ENCODE data around the gene ANKRD52.
A peak's percentile ranks its signal among the peaks of the same experiment; 100 is the strongest.

DNA sequence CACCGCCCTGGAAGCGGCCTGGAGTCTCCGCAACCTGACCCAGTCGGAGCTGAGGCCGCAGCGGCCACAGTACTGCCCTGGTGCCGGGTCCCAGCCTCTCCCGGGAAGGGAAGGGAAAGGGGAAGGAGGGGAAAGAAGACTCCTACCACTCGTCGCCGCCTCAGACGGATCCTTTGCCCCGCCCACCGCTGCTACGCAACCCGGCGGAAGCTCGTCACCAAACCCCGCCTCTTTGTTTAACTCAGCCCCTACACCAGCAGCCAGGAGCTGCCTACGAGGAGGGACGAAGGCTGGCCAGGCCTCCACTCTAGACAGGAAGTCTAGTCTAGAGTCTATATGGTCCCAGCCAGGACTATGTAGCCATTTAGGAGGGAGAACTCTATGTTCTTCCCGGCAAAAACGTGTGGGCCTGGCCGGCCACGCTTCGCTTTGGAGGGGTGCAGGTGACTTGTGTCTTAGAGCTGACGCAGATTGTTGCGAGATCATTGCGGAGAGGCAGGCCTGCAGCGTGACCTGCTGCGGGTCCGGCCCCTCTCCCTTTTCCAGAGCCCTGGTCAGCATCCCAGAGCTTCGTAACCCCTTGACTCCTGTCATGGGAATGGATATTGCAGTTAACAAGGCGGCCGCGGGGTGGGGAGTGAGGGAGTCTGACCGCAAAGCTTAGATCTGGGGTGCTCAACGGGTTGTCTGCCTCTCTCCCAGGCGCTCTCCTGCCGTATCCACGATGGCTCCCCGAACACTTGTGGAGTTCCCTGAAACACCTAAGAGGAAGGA, 36.2 kb downstream of the ANKRD52 start, which contains the start of gene RNF41:
- TF ChIP-seq POLR2A (IDR thresholded peaks at IDR 0.05; ENCODE audit: low read depth, low read length), result peak; percentile 91
- TF ChIP-seq POLR2AphosphoS5 (IDR thresholded peaks at IDR 0.05; ENCODE audit: low read depth, low read length), result peak; percentile 72
- TF ChIP-seq TAF1 (IDR thresholded peaks at IDR 0.05; ENCODE audit: low read depth, low read length), result peak; percentile 77
- TF ChIP-seq PAX5 (IDR thresholded peaks at IDR 0.05; ENCODE audit: insufficient read depth, low read length, severe bottlenecking), result no peak
- peak; percentile 10; the same call in 1 of the 2 replicates for TF ChIP-seq POU2F2 (IDR thresholded peaks at IDR 0.05; ENCODE audit: low read depth, low read length)
- peak; percentile 47 for TF ChIP-seq SPI1 (IDR thresholded peaks at IDR 0.05; ENCODE audit: low read depth, low read length)
